Activated naive CD8-positive, alpha-beta T cell (primary cell): Measurements from ENCODE around the gene GUCA2B.
A peak's percentile ranks its signal among the peaks of the same experiment; 100 is the strongest.

Source experiments
- H3K27ac Mint-ChIP-seq: one replicate; pipeline ENCODE4 v1.8.0; 2021; ENCODE audit warnings: mixed read lengths
- H3K27me3 Mint-ChIP-seq: one replicate; pipeline ENCODE4 v1.8.0; 2021; ENCODE audit warnings: mixed read lengths
- H3K36me3 Mint-ChIP-seq: one replicate; pipeline ENCODE4 v1.8.0; 2021; ENCODE audit warnings: mixed read lengths
- H3K4me1 Mint-ChIP-seq: one replicate; pipeline ENCODE4 v1.8.0; 2021; ENCODE audit warnings: low read depth, mixed read lengths
- H3K4me3 Mint-ChIP-seq: one replicate; pipeline ENCODE4 v1.8.0; 2021; ENCODE audit warnings: mild to moderate bottlenecking, mixed read lengths
- H3K9me3 Mint-ChIP-seq: one replicate; pipeline ENCODE4 v1.8.0; 2021; ENCODE audit warnings: low read depth, mixed read lengths

The GUCA2B gene

GRCh38 chr1:42168763-42169162 lies 15.6 kb downstream of the GUCA2B start:
- Mint-ChIP-seq H3K9me3 (no peaks in the 10 kb centered on the region), H3K4me1 (no peaks in the 10 kb centered on the region), H3K36me3 (no peaks in the 10 kb centered on the region), H3K4me3 (no peak overlapping the region), H3K27me3 (peaks cover 4% of the 10 kb centered on the region), H3K27ac (no peak overlapping the region)

GRCh38 chr1:42170779-42171621 lies 17.8 kb downstream of the GUCA2B start:
- Mint-ChIP-seq H3K4me3 (no peak overlapping the region), H3K4me1 (no peaks in the 10 kb centered on the region), H3K27ac (peak overlapping the region; percentile 38), H3K9me3 (no peaks in the 10 kb centered on the region), H3K36me3 (no peaks in the 10 kb centered on the region), H3K27me3 (peaks cover 4% of the 10 kb centered on the region)

GRCh38 chr1:42171679-42172266 lies 18.6 kb downstream of the GUCA2B start:
- H3K27ac Mint-ChIP-seq, result no peak overlapping the region
- peaks cover 2% of the 10 kb centered on the region for H3K27me3 Mint-ChIP-seq
- no peaks in the 10 kb centered on the region for H3K9me3 Mint-ChIP-seq
- no peaks in the 10 kb centered on the region for H3K36me3 Mint-ChIP-seq
- no peaks in the 10 kb centered on the region for H3K4me1 Mint-ChIP-seq
- no peak overlapping the region for H3K4me3 Mint-ChIP-seq

- Mint-ChIP-seq H3K36me3 (no peaks in the 10 kb centered on the region), H3K27ac (no peak overlapping the region), H3K4me1 (no peaks in the 10 kb centered on the region), H3K9me3 (no peaks in the 10 kb centered on the region), H3K4me3 (no peak overlapping the region), H3K27me3 (no peaks in the 10 kb centered on the region)
These were observed 19.3 kb downstream of the GUCA2B start for GRCh38 chr1:42172381-42173133.

- Mint-ChIP-seq H3K27ac (no peak overlapping the region), H3K9me3 (no peaks in the 10 kb centered on the region), H3K4me1 (no peaks in the 10 kb centered on the region), H3K4me3 (no peak overlapping the region), H3K27me3 (no peaks in the 10 kb centered on the region), H3K36me3 (no peaks in the 10 kb centered on the region)
These were observed 20.1 kb downstream of the GUCA2B start for GRCh38 chr1:42173155-42173933.

- Mint-ChIP-seq H3K4me3 (no peak overlapping the region), H3K27me3 (no peaks in the 10 kb centered on the region), H3K9me3 (no peaks in the 10 kb centered on the region), H3K4me1 (no peaks in the 10 kb centered on the region), H3K36me3 (no peaks in the 10 kb centered on the region), H3K27ac (peak overlapping the region; percentile 7)
These were observed 20.9 kb downstream of the GUCA2B start for GRCh38 chr1:42173961-42174735.

- Mint-ChIP-seq H3K27ac (no peak overlapping the region), H3K4me1 (no peaks in the 10 kb centered on the region), H3K4me3 (no peak overlapping the region), H3K27me3 (no peaks in the 10 kb centered on the region), H3K36me3 (no peaks in the 10 kb centered on the region), H3K9me3 (no peaks in the 10 kb centered on the region)
These were observed 22.3 kb downstream of the GUCA2B start for GRCh38 chr1:42175314-42176054.

- peak overlapping the region; percentile 58 for H3K27ac Mint-ChIP-seq
- H3K4me1 Mint-ChIP-seq, result peaks cover 1% of the 10 kb centered on the region
- no peak overlapping the region for H3K4me3 Mint-ChIP-seq
- no peaks in the 10 kb centered on the region for H3K36me3 Mint-ChIP-seq
- H3K9me3 Mint-ChIP-seq, result no peaks in the 10 kb centered on the region
- no peaks in the 10 kb centered on the region for H3K27me3 Mint-ChIP-seq
These were observed 23.8 kb downstream of the GUCA2B start for GRCh38 chr1:42176902-42177519.

GRCh38 chr1:42177541-42177981 lies 24.4 kb downstream of the GUCA2B start:
- Mint-ChIP-seq H3K36me3 (no peaks in the 10 kb centered on the region), H3K4me1 (peaks cover 1% of the 10 kb centered on the region), H3K4me3 (no peak overlapping the region), H3K27ac (peak overlapping the region; percentile 41), H3K27me3 (no peaks in the 10 kb centered on the region), H3K9me3 (no peaks in the 10 kb centered on the region)

- H3K27ac Mint-ChIP-seq, result no peak overlapping the region
- H3K36me3 Mint-ChIP-seq, result no peaks in the 10 kb centered on the region
- peaks cover 1% of the 10 kb centered on the region for H3K4me1 Mint-ChIP-seq
These were observed 25.0 kb downstream of the GUCA2B start for GRCh38 chr1:42178249-42178648.

GRCh38 chr1:42179275-42179674 lies 26.1 kb downstream of the GUCA2B start:
- Mint-ChIP-seq H3K27ac (peak overlapping the region; percentile 19), H3K9me3 (no peaks in the 10 kb centered on the region), H3K36me3 (no peaks in the 10 kb centered on the region), H3K4me1 (peaks cover 1% of the 10 kb centered on the region), H3K4me3 (no peak overlapping the region), H3K27me3 (no peaks in the 10 kb centered on the region)

More at GRCh38 chr1:42178249-42178648, 25.0 kb downstream of the GUCA2B start:
- H3K9me3 Mint-ChIP-seq, result no peaks in the 10 kb centered on the region
- H3K27me3 Mint-ChIP-seq, result no peaks in the 10 kb centered on the region
- no peak overlapping the region for H3K4me3 Mint-ChIP-seq

GRCh38 chr1:42179900-42180329 lies 26.7 kb downstream of the GUCA2B start:
- H3K27me3 Mint-ChIP-seq, result no peaks in the 10 kb centered on the region
- peak overlapping the region; percentile 19 for H3K27ac Mint-ChIP-seq
- no peaks in the 10 kb centered on the region for H3K9me3 Mint-ChIP-seq
- no peaks in the 10 kb centered on the region for H3K36me3 Mint-ChIP-seq
- H3K4me1 Mint-ChIP-seq, result peaks cover 1% of the 10 kb centered on the region
- no peak overlapping the region for H3K4me3 Mint-ChIP-seq

- no peaks in the 10 kb centered on the region for H3K36me3 Mint-ChIP-seq
- H3K4me3 Mint-ChIP-seq, result no peak overlapping the region
- H3K4me1 Mint-ChIP-seq, result peaks cover 1% of the 10 kb centered on the region
- no peaks in the 10 kb centered on the region for H3K27me3 Mint-ChIP-seq
- no peaks in the 10 kb centered on the region for H3K9me3 Mint-ChIP-seq
- H3K27ac Mint-ChIP-seq, result peak overlapping the region; percentile 41
These were observed 28.5 kb downstream of the GUCA2B start for GRCh38 chr1:42181687-42182086.
